ENCODE measurements around the gene C19orf38.

DNA sequence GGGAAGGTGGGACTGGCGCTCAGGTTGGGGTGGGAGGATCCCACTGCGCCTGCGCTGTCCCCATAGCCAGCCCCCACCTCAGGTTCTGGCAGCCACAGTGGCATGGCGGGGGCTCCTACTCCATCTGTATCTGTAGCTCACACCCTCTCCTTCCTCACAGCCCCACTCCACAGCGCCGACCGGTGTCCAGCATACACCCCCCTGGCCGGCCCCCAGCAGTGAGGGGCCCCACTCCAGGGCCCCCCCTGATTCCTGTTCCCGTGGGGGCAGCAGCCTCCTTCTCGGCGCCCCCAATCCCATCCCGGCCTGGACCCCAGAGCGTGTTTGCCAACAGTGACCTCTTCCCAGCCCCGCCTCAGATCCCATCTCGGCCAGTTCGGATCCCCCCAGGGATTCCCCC lies 18.2 kb upstream of the C19orf38 start:
- TF ChIP-seq, protein P1, sequence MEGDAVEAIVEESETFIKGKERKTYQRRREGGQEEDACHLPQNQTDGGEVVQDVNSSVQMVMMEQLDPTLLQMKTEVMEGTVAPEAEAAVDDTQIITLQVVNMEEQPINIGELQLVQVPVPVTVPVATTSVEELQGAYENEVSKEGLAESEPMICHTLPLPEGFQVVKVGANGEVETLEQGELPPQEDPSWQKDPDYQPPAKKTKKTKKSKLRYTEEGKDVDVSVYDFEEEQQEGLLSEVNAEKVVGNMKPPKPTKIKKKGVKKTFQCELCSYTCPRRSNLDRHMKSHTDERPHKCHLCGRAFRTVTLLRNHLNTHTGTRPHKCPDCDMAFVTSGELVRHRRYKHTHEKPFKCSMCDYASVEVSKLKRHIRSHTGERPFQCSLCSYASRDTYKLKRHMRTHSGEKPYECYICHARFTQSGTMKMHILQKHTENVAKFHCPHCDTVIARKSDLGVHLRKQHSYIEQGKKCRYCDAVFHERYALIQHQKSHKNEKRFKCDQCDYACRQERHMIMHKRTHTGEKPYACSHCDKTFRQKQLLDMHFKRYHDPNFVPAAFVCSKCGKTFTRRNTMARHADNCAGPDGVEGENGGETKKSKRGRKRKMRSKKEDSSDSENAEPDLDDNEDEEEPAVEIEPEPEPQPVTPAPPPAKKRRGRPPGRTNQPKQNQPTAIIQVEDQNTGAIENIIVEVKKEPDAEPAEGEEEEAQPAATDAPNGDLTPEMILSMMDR (IDR thresholded peaks at IDR 0.05; ENCODE audit: insufficient read depth, low read length): no peak
- TF ChIP-seq, protein P2, sequence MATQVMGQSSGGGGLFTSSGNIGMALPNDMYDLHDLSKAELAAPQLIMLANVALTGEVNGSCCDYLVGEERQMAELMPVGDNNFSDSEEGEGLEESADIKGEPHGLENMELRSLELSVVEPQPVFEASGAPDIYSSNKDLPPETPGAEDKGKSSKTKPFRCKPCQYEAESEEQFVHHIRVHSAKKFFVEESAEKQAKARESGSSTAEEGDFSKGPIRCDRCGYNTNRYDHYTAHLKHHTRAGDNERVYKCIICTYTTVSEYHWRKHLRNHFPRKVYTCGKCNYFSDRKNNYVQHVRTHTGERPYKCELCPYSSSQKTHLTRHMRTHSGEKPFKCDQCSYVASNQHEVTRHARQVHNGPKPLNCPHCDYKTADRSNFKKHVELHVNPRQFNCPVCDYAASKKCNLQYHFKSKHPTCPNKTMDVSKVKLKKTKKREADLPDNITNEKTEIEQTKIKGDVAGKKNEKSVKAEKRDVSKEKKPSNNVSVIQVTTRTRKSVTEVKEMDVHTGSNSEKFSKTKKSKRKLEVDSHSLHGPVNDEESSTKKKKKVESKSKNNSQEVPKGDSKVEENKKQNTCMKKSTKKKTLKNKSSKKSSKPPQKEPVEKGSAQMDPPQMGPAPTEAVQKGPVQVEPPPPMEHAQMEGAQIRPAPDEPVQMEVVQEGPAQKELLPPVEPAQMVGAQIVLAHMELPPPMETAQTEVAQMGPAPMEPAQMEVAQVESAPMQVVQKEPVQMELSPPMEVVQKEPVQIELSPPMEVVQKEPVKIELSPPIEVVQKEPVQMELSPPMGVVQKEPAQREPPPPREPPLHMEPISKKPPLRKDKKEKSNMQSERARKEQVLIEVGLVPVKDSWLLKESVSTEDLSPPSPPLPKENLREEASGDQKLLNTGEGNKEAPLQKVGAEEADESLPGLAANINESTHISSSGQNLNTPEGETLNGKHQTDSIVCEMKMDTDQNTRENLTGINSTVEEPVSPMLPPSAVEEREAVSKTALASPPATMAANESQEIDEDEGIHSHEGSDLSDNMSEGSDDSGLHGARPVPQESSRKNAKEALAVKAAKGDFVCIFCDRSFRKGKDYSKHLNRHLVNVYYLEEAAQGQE (IDR thresholded peaks at IDR 0.05; ENCODE audit: insufficient replicate concordance, low read depth): no peak
- TF ChIP-seq POLR2AphosphoS5 (IDR thresholded peaks at IDR 0.05; ENCODE audit: low read depth): no peak
- no peak for TF ChIP-seq GABPA (IDR thresholded peaks at IDR 0.05; ENCODE audit: low read depth)
- no peak for TF ChIP-seq SPI1 (IDR thresholded peaks at IDR 0.05; ENCODE audit: borderline replicate concordance, low read depth)

Measured in HL-60 (cell line).